Measurements from ENCODE around the gene EMB.
"Not testable (repeated sequence)": the region's sequence is repeated elsewhere in the genome, so short reads cannot be mapped to it uniquely, and the experiment has no call there.

DNA sequence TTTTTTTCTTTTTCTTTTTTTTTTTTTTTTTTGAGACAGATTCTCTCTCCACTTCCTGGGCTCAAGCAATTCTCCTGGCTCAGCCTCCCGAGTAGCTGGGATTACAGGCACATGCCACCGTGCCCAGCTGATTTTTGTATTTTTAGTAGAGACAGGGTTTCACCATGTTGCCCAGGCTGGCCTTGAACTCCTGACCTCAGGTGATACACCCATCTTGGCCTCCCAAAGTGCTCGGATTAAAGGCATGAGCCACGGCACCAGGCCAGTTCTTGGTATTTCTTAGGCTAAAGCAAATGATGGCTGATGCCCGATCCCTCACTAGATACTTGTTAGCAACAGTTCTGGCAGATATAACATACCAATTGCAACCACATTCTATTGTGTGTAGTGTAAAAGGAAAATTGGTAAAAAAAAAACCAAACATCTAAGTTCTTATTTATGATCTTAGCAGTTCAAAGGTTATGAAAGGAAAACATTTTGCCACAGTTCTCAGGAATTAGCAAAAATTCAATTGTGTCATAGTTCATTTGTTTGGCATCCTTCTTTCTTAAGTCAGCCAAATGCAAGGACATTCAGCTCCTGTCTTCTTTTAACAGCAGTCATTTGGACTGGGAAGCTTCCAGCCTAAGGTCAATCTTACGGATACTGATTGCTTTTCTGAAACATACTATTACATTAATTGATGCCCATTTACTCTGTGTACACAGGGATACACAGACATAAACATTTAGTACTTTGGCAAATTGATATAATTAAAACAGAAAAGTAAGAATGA is 76.4 kb downstream of the EMB start:
- TF ChIP-seq, protein P1, sequence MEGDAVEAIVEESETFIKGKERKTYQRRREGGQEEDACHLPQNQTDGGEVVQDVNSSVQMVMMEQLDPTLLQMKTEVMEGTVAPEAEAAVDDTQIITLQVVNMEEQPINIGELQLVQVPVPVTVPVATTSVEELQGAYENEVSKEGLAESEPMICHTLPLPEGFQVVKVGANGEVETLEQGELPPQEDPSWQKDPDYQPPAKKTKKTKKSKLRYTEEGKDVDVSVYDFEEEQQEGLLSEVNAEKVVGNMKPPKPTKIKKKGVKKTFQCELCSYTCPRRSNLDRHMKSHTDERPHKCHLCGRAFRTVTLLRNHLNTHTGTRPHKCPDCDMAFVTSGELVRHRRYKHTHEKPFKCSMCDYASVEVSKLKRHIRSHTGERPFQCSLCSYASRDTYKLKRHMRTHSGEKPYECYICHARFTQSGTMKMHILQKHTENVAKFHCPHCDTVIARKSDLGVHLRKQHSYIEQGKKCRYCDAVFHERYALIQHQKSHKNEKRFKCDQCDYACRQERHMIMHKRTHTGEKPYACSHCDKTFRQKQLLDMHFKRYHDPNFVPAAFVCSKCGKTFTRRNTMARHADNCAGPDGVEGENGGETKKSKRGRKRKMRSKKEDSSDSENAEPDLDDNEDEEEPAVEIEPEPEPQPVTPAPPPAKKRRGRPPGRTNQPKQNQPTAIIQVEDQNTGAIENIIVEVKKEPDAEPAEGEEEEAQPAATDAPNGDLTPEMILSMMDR (IDR thresholded peaks at IDR 0.05) = not testable (repeated sequence)
- not testable (repeated sequence) for TF ChIP-seq ZFX (IDR thresholded peaks at IDR 0.05; ENCODE audit: borderline replicate concordance)
